PC-9 (cell line): Measurements from ENCODE around the gene IFNL1. TPM values are rescaled to one million over a fixed set of nuclear protein-coding genes. Genes with fewer than 3 reads are reported as not detected.

ENCODE experiments used
- BruUV-seq: library from RNA; stranded (reverse); fragments of 400-500 nt; replicated peaks from 2 replicates; lab custom pipeline; 2021; lab: Mats Ljungman, UMichigan
- CTCF ChIA-PET: fragments of 300-600 bp; sonication (Branson Sonifier 250); formaldehyde crosslinking; loops from one replicate; lab custom pipeline; 2022; ENCODE audit warnings: antibody characterized with exemption; lab: Charles Lee
- POLR2A ChIA-PET: fragments of 300-600 bp; sonication (Branson Sonifier 250); formaldehyde crosslinking; loops from one replicate; lab custom pipeline; 2022; ENCODE audit warnings: antibody characterized with exemption; ENCODE audit not compliant: unreplicated experiment; lab: Charles Lee
- DNase-seq, 2 experiments: peaks; one replicate each; pipeline versions ENCODE4 v3.0.0 to v3.0.0-alpha.2; 2015 to 2022; ENCODE audit warnings: mixed read lengths in 1 of 2
- H2AFZ ChIP-seq: fragments of 200-600 bp; sonication (generic); 2 replicates; pipeline ENCODE4 v1.8.1; 2017; ENCODE audit warnings: antibody characterized with exemption
- H3F3A ChIP-seq: fragments of 200-600 bp; sonication (generic); 2 replicates; pipeline ENCODE4 v1.8.1; 2017; ENCODE audit warnings: antibody characterized with exemption, mild to moderate bottlenecking, low read depth; ENCODE audit not compliant: insufficient read depth
- H3K27ac ChIP-seq: fragments of 200-600 bp; sonication (generic); 2 replicates; pipeline ENCODE4 v1.6.1; 2016; ENCODE audit warnings: mixed run types
- H3K27me3 ChIP-seq: fragments of 200-600 bp; sonication (generic); 2 replicates; pipeline ENCODE4 v1.6.1; 2016; ENCODE audit warnings: low read depth, mixed run types; ENCODE audit not compliant: insufficient read depth
- H3K36me3 ChIP-seq: fragments of 200-600 bp; sonication (generic); 2 replicates; pipeline ENCODE4 v1.6.1; 2016; ENCODE audit warnings: low read depth, mixed run types
- H3K4me1 ChIP-seq: fragments of 200-600 bp; sonication (generic); replicated peaks from 2 replicates; pipeline ENCODE4 v1.6.1; 2016; ENCODE audit warnings: mixed run types; ENCODE audit not compliant: insufficient read depth
- H3K4me2 ChIP-seq: fragments of 200-600 bp; sonication (generic); 2 replicates; pipeline ENCODE4 v1.6.1; 2017; ENCODE audit warnings: mixed run types
- H3K4me3 ChIP-seq: fragments of 200-600 bp; sonication (generic); 2 replicates; pipeline ENCODE4 v1.6.1; 2016; ENCODE audit warnings: mixed run types
- H3K79me2 ChIP-seq: fragments of 200-600 bp; sonication (generic); 2 replicates; pipeline ENCODE4 v1.6.1; 2017; ENCODE audit warnings: low read depth, mixed run types
- H3K9me2 ChIP-seq: fragments of 200-600 bp; sonication (generic); 2 replicates; pipeline ENCODE4 v1.8.1; 2017; ENCODE audit warnings: mild to moderate bottlenecking; ENCODE audit not compliant: insufficient read depth
- H3K9me3 ChIP-seq: fragments of 200-600 bp; sonication (generic); 2 replicates; pipeline ENCODE4 v1.8.1; 2016; ENCODE audit warnings: low read depth; ENCODE audit not compliant: insufficient read depth
- H4K20me1 ChIP-seq: fragments of 200-600 bp; sonication (generic); 2 replicates; pipeline ENCODE4 v1.8.1; 2017; ENCODE audit not compliant: insufficient read depth
- CTCF ChIP-seq: fragments of 200-600 bp; sonication (generic); conservative IDR thresholded peaks from 2 replicates; pipeline ENCODE4 v1.6.1; 2017; ENCODE audit warnings: mixed run types, antibody characterized with exemption, mild to moderate bottlenecking, moderate library complexity
- EZH2 ChIP-seq: fragments of 200-600 bp; sonication (generic); IDR thresholded peaks from 2 replicates; pipeline ENCODE4 v1.8.0; 2017; ENCODE audit warnings: antibody characterized with exemption, low read depth
- intact Hi-C: fragments of 100-400 bp; cut with micrococcal nuclease; formaldehyde crosslinking; loops from one replicate; pipeline ENCODE4 v1.10.0; 2022; ENCODE audit not compliant: unreplicated experiment
- total RNA-seq: library from RNA; stranded (reverse); gene quantifications from 2 replicates; pipeline ENCODE4 v1.2.3, GENCODE V29; 2021

The IFNL1 gene
- total RNA-seq, 1 experiment from 2014 or later = not detected

- no peak overlapping the region for H2AFZ ChIP-seq
- no peak overlapping the region for H3K27ac ChIP-seq
- TF ChIP-seq CTCF (no peak), EZH2 (no peak)
- H3K79me2 ChIP-seq = 0 out of 2 replicates have a peak, but pooled peaks cover 7% of the 10 kb centered on the region
- H3K9me3 ChIP-seq = no peaks in the 10 kb centered on the region
- intact Hi-C loops = no loop called here
- H4K20me1 ChIP-seq = no peaks in the 10 kb centered on the region
- no peaks in the 10 kb centered on the region; the same call in 1 of the 2 replicates for H3K27me3 ChIP-seq
- CTCF ChIA-PET = no interaction called here
- peaks cover 11% of the 10 kb centered on the region for H3K4me1 ChIP-seq
- no peak for DNase-seq
- no TSS peak for BruUV-seq
- POLR2A ChIA-PET = no interaction called here
- H3F3A ChIP-seq = no peaks in the 10 kb centered on the region
- no peaks in the 10 kb centered on the region for H3K9me2 ChIP-seq
- H3K4me2 ChIP-seq = no peak overlapping the region
- H3K36me3 ChIP-seq = no peaks in the 10 kb centered on the region
- no peak overlapping the region for H3K4me3 ChIP-seq
These were observed 20.6 kb downstream of the IFNL1 start for GRCh38 chr19:39316627-39317321.

GRCh38 chr19:39317476-39317875 is 21.3 kb downstream of the IFNL1 start:
- Histone ChIP-seq H3K9me2 (no peaks in the 10 kb centered on the region), H3K27me3 (no peaks in the 10 kb centered on the region; the same call in 1 of the 2 replicates), H3K36me3 (no peaks in the 10 kb centered on the region), H3K27ac (no peak overlapping the region), H3K4me2 (no peak overlapping the region), H3K4me1 (peaks cover 11% of the 10 kb centered on the region), H3F3A (no peaks in the 10 kb centered on the region), H3K79me2 (0 out of 2 replicates have a peak, but pooled peaks cover 7% of the 10 kb centered on the region), H4K20me1 (no peaks in the 10 kb centered on the region), H3K4me3 (no peak overlapping the region), H2AFZ (no peak overlapping the region), H3K9me3 (no peaks in the 10 kb centered on the region)
- POLR2A ChIA-PET = no interaction called here
- intact Hi-C loops = no loop called here
- CTCF ChIA-PET = no interaction called here
- BruUV-seq = no TSS peak
- DNase-seq = no peak
- TF ChIP-seq CTCF = no peak
- TF ChIP-seq EZH2 = no peak

DNA sequence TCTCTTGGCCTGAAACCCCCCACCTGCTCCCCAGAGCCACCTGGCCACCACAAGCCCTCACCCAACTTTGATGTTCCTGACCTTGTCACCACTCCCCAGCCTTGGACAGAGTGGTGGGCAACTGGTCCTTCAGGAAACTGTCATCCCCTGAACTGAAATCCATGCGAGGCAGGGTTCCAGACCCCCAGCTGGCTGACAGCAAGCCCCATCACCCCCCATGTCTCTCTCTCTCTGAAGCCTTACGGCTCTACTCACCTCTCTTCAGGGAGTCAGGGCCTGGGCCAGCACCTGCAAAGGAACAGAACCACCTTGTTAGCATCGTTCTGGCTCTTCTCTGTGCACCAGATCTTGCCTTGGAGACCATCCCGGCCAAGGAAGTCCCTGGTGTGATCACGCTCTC is 21.9 kb downstream of the IFNL1 start:
- Histone ChIP-seq H3K4me1 (peaks cover 11% of the 10 kb centered on the region), H3K4me3 (no peak overlapping the region), H3K9me2 (no peaks in the 10 kb centered on the region), H2AFZ (no peak overlapping the region), H4K20me1 (no peaks in the 10 kb centered on the region), H3K27me3 (no peaks in the 10 kb centered on the region; the same call in 1 of the 2 replicates), H3K36me3 (no peaks in the 10 kb centered on the region), H3K27ac (no peak overlapping the region), H3F3A (no peaks in the 10 kb centered on the region), H3K9me3 (no peaks in the 10 kb centered on the region), H3K79me2 (0 out of 2 replicates have a peak, but pooled peaks cover 7% of the 10 kb centered on the region), H3K4me2 (no peak overlapping the region)
- intact Hi-C loops = no loop called here
- CTCF ChIA-PET = no interaction called here
- TF ChIP-seq CTCF (no peak), EZH2 (no peak)
- no peak for DNase-seq
- POLR2A ChIA-PET = interaction anchor here (0.6 kb wide), 1 partner anchor 43 kb away, joined by 4 read pairs; no protein-coding TSS in a partner anchor
- BruUV-seq = no TSS peak
